GM13977 (cell line): ENCODE results near the gene SLC9A8.

ENCODE experiments used
- DNase-seq: peaks from one replicate; pipeline ENCODE4 v3.0.0; 2012; ENCODE audit warnings: low spot score
- in situ Hi-C: fragments of 300-500 bp; cut with MboI; formaldehyde crosslinking; loops from one replicate; pipeline ENCODE4 v1.12.0; 2022; ENCODE audit warnings: low sequenced_read_pairs, low pct_unique_long_range_greater_than_20kb, mixed read lengths, inconsistent platforms; ENCODE audit not compliant: unreplicated experiment
- TF ChIP-seq, protein P1 (sequence below): IDR thresholded peaks from 2 replicates; pipeline ENCODE4 v1.5.1; 2012; ENCODE audit warnings: mild to moderate bottlenecking, control low read depth; ENCODE audit not compliant: insufficient read depth; ENCODE audit errors: extremely low read depth, missing control alignments

The SLC9A8 gene

DNA sequence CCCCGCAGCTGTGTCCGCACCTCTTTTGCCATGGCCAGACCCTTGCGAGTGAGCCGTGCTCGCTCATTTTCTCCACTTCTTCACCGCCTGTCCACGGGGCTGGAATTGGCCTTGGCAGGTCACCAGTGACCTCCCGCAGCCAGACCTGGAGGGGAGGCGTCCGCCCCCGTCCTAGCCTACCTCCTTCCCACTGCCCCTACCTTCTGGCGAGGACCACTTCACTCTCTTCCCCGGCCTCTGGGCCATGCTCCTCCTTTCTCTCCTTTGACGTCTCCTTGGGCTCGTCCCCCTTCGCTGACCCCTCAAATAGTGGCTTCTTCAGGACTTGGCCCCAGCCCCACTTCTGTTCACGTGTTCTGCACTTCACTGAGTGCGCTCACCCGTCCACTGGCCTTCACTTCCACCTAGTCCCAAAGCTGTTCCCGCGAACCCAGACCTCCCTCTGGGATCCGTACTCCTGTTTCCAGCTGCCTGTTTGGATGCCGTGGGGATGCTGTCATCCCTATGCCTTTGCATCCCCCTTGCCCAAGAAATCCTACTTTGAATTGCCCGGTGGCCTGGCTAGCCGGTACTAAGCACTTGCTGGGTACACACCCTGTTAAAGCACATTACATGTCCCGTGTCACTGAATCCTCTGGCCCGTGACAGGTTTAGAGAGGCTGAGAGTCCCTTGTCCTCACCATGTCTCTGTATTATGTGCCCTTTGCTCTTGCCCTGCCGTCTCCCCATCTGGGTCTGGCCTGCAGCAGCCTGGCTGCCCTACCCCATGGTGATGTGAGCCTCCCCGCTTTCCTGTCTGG is 69.7 kb downstream of the SLC9A8 start:
- TF ChIP-seq, protein P1, sequence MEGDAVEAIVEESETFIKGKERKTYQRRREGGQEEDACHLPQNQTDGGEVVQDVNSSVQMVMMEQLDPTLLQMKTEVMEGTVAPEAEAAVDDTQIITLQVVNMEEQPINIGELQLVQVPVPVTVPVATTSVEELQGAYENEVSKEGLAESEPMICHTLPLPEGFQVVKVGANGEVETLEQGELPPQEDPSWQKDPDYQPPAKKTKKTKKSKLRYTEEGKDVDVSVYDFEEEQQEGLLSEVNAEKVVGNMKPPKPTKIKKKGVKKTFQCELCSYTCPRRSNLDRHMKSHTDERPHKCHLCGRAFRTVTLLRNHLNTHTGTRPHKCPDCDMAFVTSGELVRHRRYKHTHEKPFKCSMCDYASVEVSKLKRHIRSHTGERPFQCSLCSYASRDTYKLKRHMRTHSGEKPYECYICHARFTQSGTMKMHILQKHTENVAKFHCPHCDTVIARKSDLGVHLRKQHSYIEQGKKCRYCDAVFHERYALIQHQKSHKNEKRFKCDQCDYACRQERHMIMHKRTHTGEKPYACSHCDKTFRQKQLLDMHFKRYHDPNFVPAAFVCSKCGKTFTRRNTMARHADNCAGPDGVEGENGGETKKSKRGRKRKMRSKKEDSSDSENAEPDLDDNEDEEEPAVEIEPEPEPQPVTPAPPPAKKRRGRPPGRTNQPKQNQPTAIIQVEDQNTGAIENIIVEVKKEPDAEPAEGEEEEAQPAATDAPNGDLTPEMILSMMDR, result no peak
- in situ Hi-C loops, result no loop called here
- no peak for DNase-seq

DNA sequence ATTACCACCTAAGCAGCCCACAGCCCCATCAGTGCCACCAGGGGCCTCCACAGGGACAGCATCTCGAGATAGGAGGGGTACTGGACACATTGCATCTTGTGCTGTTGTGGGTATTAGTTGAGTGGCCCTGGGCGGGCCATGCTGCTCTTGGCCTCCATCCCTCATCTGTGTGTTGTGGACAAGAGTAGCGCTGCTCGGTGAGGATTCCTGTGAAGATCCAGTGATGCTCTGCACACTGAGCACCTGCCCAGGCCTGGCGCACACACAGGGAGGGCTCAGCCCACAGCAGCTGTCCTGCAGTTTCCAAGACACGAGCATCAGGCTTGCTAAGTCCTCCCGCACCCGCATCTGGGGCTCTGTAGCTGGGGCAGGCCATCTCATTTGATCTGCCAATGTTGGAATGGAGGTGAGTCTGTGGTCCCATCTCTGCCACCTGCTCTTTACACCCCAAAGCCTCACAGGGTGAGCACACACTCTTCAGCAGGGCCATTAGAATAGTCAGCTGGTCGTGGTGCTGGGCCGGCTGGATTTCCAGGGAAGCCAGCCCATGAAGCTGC is 70.7 kb downstream of the SLC9A8 start:
- DNase-seq, result no peak
- TF ChIP-seq, protein P1, result no peak
- in situ Hi-C loops, result no loop called here

DNA sequence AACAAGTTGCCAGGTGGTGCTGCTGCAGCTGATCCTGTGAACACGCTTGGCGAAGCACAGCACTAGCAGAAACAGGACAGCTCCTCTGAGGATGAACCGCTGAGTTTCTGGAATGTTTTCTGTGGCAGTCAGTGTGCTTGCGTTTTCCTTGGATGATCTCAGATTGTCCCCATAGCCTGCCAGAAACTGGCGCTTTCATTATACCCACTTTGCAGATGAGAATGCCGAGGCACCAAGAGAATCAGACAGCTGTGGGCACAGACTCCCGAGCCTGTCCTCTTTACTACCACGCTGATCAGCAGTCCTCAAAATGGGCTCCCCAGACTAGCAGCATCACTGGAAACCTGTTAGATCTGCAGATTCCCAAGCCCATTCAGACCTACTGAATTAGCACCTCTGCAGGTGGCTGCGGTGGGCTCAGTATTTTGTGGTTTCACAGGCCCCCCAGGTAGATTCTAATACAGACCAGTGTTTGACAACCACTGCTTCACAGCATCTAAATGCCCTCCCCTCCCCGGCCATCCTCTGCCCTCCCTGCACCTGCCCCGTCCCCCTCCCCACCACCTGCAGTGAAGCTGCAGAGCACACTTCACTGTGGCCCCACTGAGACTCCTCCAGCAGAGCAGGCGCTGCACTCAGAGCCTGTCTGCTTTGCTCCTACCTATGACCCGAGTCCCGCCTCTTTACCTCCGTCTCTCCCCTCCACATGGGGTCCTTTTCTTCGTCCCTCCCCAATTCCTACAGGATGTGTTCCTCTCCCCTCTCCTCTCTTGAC is 73.1 kb downstream of the SLC9A8 start:
- in situ Hi-C loops, result no loop called here
- DNase-seq, result no peak

DNA sequence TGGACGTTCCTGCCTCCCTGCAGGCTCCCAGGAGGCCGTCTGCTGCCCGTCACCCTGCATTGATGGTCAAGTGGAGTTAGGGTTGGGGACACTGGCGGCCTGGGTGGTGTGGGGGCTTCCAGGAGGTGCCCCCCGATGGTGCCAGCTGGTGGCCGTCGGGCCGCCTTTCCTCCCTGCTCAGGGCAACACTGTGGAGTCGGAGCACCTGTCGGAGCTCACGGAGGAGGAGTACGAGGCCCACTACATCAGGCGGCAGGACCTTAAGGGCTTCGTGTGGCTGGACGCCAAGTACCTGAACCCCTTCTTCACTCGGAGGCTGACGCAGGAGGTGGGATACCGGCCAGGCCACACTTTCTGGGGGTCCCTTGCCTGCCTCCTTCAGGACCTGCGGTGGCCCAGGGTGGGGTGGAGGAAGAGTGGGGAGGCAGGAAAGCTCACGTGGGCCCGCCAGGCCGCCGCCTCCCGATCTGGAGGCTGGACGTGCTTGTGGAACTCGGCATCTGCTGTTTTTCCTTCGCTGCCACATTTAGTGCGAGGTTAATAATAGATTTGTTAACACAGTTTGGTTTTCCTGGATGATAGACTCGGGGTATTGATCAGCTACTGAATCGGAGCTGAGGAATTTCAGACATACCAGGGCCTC is 74.1 kb downstream of the SLC9A8 start:
- in situ Hi-C loops, result no loop called here
- no peak for DNase-seq
- TF ChIP-seq, protein P1, result no peak

More for the DNA sequence above, 73.1 kb downstream of the SLC9A8 start:
- TF ChIP-seq, protein P1, result no peak

DNA sequence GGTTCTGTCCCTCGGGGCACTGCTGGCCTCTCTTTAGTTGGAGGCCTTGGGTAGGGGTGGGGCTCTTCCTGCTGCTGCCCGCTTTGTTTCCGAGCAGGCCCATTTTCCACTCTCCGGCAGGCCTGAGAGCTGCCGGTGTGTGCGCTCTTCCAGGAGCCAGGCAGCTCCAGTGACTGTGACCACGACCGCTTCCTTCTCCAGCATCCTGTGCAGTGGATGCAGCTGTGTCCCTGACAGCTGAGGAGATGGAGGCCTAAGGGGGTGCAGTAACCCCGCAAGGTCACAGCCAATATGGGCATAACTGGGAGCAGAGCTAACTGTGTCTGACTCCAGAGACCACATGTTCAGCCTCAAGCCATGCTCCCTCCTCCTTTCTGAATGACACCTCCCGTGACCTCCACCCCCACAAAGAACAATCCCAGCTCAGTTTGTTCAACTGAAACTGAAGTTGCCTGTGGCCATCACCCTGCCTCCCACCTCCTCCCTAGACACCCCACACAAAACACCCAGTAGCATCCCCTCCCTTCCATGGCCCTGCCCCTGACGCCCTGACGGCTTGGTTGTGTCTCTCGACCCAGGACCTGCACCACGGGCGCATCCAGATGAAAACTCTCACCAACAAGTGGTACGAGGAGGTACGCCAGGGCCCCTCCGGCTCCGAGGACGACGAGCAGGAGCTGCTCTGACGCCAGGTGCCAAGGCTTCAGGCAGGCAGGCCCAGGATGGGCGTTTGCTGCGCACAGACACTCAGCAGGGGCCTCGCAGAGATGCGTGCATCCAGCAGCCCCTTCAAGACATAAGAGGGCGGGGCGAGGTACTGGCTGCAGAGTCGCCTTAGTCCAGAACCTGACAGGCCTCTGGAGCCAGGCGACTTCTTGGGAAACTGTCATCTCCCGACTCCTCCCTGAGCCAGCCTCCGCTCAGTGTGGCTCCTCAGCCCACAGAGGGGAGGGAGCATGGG is 74.9 kb downstream of the SLC9A8 start:
- TF ChIP-seq, protein P1, result no peak
- in situ Hi-C loops, result no loop called here
- DNase-seq, result no peak
